ENCODE measurements around the gene KRTAP9-6.
"Not testable (repeated sequence)": the region's sequence is repeated elsewhere in the genome, so short reads cannot be mapped to it uniquely, and the experiment has no call there.

KRTAP9-6 gene

DNA sequence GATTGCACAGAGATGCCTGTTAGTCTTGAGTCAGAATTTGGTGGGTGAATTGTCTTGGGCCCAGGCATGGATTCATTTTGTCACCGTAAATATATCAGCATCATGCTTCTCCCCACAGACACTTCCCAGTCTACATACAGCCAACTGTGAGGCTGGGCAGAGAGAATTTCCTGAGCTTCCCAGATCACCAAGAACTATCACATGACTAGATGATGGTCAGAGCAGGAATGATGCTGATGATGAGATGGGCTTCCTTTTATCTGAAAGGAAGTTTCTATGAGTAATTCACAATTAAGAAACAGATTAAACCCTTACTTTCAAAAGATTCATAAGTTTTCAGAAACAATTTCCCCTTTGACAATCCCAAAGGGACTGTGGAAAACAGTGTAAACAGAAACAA is 10.3 kb upstream of the KRTAP9-6 start:
- Histone ChIP-seq H3K9me3 (ENCODE audit: low read length) (no peaks in the 10 kb centered on the region), H3K4me3 (ENCODE audit: low read length) (no peak overlapping the region), H2AFZ (ENCODE audit: low read depth, low read length) (no peak overlapping the region), H3K36me3 (ENCODE audit: insufficient read depth, low read length) (no peaks in the 10 kb centered on the region), H3K27me3 (ENCODE audit: insufficient read depth, low read length) (no peaks in the 10 kb centered on the region), H3K4me1 (ENCODE audit: insufficient read depth, low read length) (no peaks in the 10 kb centered on the region)

DNA sequence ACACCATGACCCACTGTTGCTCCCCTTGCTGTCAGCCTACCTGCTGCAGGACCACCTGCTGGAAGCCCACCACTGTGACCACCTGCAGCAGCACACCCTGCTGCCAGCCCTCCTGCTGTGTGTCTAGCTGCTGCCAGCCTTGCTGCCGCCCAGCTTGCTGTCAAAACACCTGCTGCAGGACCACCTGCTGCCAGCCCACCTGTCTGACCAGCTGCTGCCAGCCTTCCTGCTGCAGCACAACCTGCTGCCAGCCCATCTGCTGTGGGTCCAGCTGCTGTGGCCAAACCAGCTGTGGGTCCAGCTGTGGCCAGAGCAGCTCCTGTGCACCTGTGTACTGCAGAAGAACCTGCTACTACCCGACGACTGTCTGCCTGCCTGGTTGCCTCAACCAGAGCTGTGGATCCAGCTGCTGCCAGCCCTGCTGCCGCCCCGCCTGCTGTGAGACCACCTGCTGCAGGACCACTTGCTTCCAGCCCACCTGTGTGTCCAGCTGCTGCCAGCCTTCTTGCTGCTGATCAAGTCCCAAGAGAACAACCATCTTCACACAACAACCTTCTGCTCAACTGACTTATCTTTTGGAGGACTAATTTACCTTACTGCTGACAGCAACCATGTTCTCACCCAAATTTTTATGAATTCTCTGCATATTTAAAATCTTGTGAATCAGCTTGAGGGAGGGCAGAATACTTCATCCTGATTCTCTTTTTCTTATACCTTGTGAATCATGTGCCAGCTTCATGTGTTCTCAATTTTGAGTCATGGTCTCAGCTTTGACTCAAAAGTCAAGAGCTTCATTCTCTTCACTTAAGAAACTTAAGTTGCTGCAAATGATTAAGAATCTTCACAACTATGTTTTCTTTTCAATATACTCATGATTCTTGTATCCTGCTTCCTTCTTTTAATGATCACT is 9.5 kb upstream of the KRTAP9-6 start, which contains the start of gene KRTAP9-9:
Gene KRTAP9-9 (plus strand): TSS at position 4 of the 910 bp plus-strand sequence.
- not testable (repeated sequence) for H2AFZ ChIP-seq (ENCODE audit: low read depth, low read length); H3K9me3 ChIP-seq (ENCODE audit: low read length); H3K36me3 ChIP-seq (ENCODE audit: insufficient read depth, low read length); H3K27me3 ChIP-seq (ENCODE audit: insufficient read depth, low read length); H3K4me3 ChIP-seq (ENCODE audit: low read length); H3K4me1 ChIP-seq (ENCODE audit: insufficient read depth, low read length)

DNA sequence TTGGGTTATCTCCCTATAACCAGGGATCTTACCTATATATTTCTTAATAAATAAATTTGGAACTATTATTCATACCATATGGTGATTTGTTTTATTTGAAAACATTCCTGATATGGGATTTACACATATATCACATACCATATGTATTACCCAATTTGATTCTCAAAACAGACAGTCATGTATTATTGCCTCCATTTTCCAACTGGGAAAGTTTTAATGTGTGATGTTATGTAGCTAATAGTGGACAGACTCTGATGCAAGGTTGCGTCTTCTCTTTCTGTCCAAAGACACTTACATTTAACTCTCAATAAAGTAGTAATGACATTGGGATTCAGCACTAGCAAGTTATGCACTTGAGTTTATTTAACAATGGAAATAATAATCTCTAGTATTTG is 8.9 kb upstream of the KRTAP9-6 start:
- H3K4me1 ChIP-seq (ENCODE audit: insufficient read depth, low read length): no peaks in the 10 kb centered on the region
- H3K9me3 ChIP-seq (ENCODE audit: low read length): no peaks in the 10 kb centered on the region
- no peak overlapping the region for H2AFZ ChIP-seq (ENCODE audit: low read depth, low read length)
- H3K36me3 ChIP-seq (ENCODE audit: insufficient read depth, low read length): no peaks in the 10 kb centered on the region
- no peaks in the 10 kb centered on the region for H3K27me3 ChIP-seq (ENCODE audit: insufficient read depth, low read length)
- H3K4me3 ChIP-seq (ENCODE audit: low read length): no peak overlapping the region

DNA sequence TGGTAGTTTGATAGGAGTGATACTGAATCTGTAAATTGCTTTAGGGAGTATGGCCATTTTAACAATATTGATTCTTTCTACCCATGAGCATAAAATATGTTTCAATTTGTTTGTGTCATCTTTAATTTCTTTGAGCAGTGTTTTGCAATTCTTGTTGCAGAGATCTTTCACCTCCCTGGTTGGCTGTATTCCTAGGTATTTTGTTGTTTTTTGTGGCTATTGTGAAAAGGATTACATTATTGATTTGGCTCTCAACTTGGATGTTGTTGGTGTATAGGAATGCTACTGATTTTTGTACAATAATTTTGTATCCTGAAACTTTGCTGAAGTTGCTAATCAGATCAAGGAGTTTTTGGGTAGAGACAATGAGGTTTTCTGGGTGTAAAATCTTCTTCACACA is 6.8 kb upstream of the KRTAP9-6 start:
- no peaks in the 10 kb centered on the region for H3K4me1 ChIP-seq (ENCODE audit: insufficient read depth, low read length)
- H3K9me3 ChIP-seq (ENCODE audit: low read length): no peaks in the 10 kb centered on the region
- H3K4me3 ChIP-seq (ENCODE audit: low read length): no peak overlapping the region
- H3K36me3 ChIP-seq (ENCODE audit: insufficient read depth, low read length): no peaks in the 10 kb centered on the region
- H3K27me3 ChIP-seq (ENCODE audit: insufficient read depth, low read length): no peaks in the 10 kb centered on the region
- no peak overlapping the region for H2AFZ ChIP-seq (ENCODE audit: low read depth, low read length)

DNA sequence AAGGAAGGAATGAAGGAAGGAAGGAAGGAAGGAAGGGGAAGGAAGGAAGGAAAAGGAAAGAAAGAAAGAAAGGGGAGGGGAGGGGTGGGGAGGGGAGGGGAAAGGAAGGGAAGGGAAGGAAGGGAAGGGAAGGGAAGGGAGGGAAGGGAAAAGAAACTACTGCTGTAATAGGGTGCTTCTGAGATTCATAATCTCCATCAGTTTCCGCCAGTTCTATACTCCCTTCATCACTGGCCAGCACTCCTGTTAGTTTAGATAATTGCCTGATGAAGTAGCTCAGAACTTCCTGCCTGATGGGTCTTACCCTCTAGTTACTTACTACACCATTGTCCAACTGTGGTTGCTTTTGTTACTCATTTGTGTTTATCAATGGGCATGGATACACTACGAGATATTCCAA is 2.0 kb upstream of the KRTAP9-6 start:
- Histone ChIP-seq H3K36me3 (ENCODE audit: insufficient read depth, low read length) (no peaks in the 10 kb centered on the region), H2AFZ (ENCODE audit: low read depth, low read length) (no peak overlapping the region), H3K4me3 (ENCODE audit: low read length) (no peak overlapping the region), H3K27me3 (ENCODE audit: insufficient read depth, low read length) (no peaks in the 10 kb centered on the region), H3K4me1 (ENCODE audit: insufficient read depth, low read length) (no peaks in the 10 kb centered on the region), H3K9me3 (ENCODE audit: low read length) (no peaks in the 10 kb centered on the region)

DNA sequence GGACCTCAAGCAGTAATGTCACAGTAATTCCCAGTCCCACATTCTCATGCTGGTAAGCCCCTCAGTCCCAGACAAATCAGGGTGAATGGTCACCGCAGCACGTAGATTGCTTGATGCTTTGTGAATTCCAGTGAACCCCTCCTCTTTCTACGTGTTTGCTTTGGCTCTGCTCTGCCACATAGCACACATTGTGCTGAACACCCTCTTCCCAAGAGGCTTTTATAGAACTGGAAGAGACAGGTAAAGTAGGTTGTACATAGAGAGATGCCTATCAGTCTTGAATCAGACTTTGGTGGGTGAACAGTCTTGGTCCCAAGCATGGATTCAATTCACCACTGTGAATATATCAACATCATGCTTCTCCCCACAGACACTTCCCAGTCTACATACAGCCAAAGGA is 579 bp upstream of the KRTAP9-6 start:
- no peak overlapping the region for H2AFZ ChIP-seq (ENCODE audit: low read depth, low read length)
- no peaks in the 10 kb centered on the region for H3K27me3 ChIP-seq (ENCODE audit: insufficient read depth, low read length)
- no peaks in the 10 kb centered on the region for H3K4me1 ChIP-seq (ENCODE audit: insufficient read depth, low read length)
- H3K36me3 ChIP-seq (ENCODE audit: insufficient read depth, low read length): no peaks in the 10 kb centered on the region
- H3K9me3 ChIP-seq (ENCODE audit: low read length): no peaks in the 10 kb centered on the region
- H3K4me3 ChIP-seq (ENCODE audit: low read length): no peak overlapping the region

DNA sequence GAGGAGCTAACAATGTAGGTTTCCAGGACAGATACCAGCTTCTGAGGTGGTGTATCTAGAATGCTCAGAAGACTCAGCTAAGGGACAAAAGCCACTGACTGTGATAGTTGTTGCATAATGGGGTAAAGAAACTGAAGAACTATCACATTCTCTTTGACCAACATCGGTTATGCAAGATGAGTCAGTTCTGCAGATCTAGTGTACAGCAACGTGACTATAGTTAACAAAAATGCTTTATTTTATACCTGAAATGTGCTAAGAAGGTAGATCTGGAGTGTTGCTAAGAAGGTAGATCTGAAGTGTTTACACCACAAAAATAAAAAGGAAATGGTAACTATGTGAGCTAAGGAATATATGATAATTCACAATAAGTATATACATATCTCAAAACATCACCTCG is 2.5 kb downstream of the KRTAP9-6 start:
- Histone ChIP-seq H2AFZ (ENCODE audit: low read depth, low read length) (no peak overlapping the region), H3K27me3 (ENCODE audit: insufficient read depth, low read length) (no peaks in the 10 kb centered on the region), H3K4me3 (ENCODE audit: low read length) (no peak overlapping the region), H3K9me3 (ENCODE audit: low read length) (no peaks in the 10 kb centered on the region), H3K4me1 (ENCODE audit: insufficient read depth, low read length) (no peaks in the 10 kb centered on the region), H3K36me3 (ENCODE audit: insufficient read depth, low read length) (no peaks in the 10 kb centered on the region)

DNA sequence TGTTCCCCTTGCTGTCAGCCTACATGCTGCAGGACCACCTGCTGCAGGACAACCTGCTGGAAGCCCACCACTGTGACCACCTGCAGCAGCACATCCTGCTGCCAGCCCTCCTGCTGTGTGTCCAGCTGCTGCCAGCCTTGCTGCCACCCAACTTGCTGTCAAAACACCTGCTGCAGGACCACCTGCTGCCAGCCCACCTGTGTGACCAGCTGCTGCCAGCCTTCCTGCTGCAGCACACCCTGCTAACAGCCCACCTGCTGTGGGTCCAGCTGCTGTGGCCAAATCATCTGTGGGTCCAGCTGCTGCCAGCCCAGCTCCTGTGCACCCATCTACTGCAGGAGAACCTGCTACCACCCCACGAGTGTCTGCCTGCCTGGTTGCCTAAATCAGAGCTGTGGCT is 6.1 kb downstream of the KRTAP9-6 start:
- H3K36me3 ChIP-seq (ENCODE audit: insufficient read depth, low read length); H3K27me3 ChIP-seq (ENCODE audit: insufficient read depth, low read length); H3K9me3 ChIP-seq (ENCODE audit: low read length); H2AFZ ChIP-seq (ENCODE audit: low read depth, low read length); H3K4me3 ChIP-seq (ENCODE audit: low read length); H3K4me1 ChIP-seq (ENCODE audit: insufficient read depth, low read length): not testable (repeated sequence)

DNA sequence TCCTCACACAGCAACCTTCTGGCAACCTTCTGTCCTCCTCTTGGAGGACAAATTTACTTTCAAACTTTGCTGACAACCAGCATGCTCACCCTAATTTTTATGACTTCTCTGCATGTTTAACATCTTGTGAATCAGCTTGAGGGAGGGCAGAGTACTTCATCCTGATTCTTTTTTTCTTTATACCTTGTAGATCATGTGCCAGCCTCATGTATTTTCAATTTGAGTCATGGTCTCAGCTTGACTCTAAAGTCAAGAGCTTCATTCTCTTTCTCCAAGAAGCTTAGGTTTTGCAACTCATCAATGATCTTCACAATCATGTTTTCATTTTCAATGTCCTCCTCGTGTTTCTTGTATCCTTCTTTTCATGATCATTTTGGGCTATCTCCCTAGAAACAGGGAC is 6.7 kb downstream of the KRTAP9-6 start:
- Histone ChIP-seq H3K9me3 (ENCODE audit: low read length) (no peaks in the 10 kb centered on the region), H3K36me3 (ENCODE audit: insufficient read depth, low read length) (no peaks in the 10 kb centered on the region), H3K27me3 (ENCODE audit: insufficient read depth, low read length) (no peaks in the 10 kb centered on the region), H3K4me3 (ENCODE audit: low read length) (no peak overlapping the region), H2AFZ (ENCODE audit: low read depth, low read length) (no peak overlapping the region), H3K4me1 (ENCODE audit: insufficient read depth, low read length) (no peaks in the 10 kb centered on the region)

DNA sequence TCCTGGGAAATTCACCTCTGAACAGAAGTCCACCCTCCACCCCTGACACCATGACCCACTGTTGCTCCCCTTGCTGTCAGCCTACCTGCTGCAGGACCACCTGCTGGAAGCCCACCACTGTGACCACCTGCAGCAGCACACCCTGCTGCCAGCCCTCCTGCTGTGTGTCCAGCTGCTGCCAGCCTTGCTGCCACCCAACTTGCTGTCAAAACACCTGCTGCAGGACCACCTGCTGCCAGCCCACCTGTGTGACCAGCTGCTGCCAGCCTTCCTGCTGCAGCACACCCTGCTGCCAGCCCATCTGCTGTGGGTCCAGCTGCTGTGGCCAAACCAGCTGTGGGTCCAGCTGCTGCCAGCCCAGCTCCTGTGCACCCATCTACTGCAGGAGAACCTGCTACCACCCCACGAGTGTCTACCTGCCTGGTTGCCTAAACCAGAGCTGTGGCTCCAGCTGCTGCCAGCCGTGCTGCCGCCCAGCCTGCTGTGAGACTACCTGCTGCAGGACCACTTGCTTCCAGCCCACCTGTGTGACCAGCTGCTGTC is 10.5 kb downstream of the KRTAP9-6 start, which contains the start of gene KRTAP9-7:
Gene KRTAP9-7 (plus strand): TSS at position 51 of the 543 bp plus-strand sequence. CDS start 0 bp downstream, at position 51.
- not testable (repeated sequence) for H3K4me1 ChIP-seq (ENCODE audit: insufficient read depth, low read length); H2AFZ ChIP-seq (ENCODE audit: low read depth, low read length); H3K27me3 ChIP-seq (ENCODE audit: insufficient read depth, low read length); H3K9me3 ChIP-seq (ENCODE audit: low read length); H3K4me3 ChIP-seq (ENCODE audit: low read length); H3K36me3 ChIP-seq (ENCODE audit: insufficient read depth, low read length)

DNA sequence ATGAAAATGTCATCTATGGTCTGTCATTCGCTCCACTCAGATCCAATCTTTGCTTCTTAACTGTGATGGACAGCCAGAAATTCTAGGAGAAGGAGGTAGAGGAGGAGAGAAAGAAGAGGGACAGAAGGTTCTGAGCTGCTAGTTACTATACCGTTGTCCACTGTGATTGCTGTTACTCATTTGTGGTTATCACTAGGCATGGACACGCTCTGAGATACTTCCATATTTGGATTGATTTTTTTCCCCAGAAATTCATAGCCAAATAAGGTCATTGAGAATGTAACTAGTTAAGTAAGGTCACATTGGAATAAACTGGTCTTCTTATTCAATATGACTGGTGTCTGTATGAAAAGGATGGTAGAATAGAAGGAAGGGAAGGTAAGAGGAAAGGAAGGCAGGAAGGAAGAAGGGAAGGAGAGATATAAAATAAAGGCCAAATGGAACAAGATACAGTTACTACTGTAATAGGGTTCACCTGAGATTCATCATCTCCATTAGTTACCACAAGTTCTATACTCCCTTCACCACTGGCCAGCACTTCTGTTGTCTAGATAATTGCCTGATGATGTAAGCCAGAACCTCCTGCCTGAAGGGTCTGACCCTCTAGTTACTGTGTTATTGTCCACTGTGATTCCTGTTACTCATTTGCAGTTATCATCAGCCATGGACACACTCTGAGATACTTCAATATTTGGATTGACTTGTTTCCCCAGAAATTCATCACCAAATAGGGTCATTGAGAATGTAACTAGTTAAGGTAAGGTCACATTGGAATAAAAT is 13.2 kb downstream of the KRTAP9-6 start:
- Histone ChIP-seq H3K4me1 (ENCODE audit: insufficient read depth, low read length) (no peaks in the 10 kb centered on the region), H2AFZ (ENCODE audit: low read depth, low read length) (no peak overlapping the region), H3K27me3 (ENCODE audit: insufficient read depth, low read length) (no peaks in the 10 kb centered on the region), H3K9me3 (ENCODE audit: low read length) (no peaks in the 10 kb centered on the region), H3K36me3 (ENCODE audit: insufficient read depth, low read length) (no peaks in the 10 kb centered on the region), H3K4me3 (ENCODE audit: low read length) (no peak overlapping the region)

DNA sequence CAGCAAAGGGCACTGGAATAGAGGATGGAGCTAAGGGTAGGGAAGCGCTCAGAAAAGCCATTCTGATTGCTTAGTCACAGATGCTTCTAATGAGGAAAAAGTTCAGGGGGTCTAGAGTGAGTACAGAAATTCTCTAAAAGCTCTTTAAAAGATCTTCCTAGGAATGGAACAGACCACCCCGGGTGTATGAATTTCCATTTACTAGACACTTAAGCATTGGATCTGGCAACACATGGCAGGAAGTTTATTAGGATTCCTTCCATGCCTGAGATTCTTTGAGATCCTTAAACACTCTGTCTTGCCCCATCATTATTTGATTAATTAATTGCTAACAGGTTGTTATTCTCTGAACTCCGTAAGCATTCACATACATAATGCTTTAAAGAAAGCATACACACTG is 18.9 kb downstream of the KRTAP9-6 start:
- Histone ChIP-seq H2AFZ (ENCODE audit: low read depth, low read length) (no peak overlapping the region), H3K4me3 (ENCODE audit: low read length) (no peak overlapping the region), H3K9me3 (ENCODE audit: low read length) (no peaks in the 10 kb centered on the region), H3K36me3 (ENCODE audit: insufficient read depth, low read length) (no peaks in the 10 kb centered on the region), H3K27me3 (ENCODE audit: insufficient read depth, low read length) (no peaks in the 10 kb centered on the region), H3K4me1 (ENCODE audit: insufficient read depth, low read length) (no peaks in the 10 kb centered on the region)

DNA sequence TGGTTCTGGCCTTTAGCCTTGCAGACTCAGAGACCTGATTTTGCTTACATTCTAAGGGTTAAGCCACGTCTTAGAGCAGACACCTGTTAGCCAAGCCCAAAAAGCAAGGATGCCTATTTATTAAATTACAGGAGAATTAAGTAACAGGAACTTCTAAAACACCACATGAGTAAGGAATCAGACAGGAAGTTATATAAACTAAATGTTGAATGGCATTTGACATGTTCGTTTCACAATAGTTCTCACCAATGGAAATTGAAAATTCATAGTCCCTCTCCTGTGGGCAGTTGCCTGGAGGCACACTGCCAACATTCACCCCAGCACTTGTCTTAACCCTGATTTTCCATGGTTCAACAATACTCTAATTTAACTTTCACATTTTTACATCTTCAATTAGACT is 19.4 kb downstream of the KRTAP9-6 start:
- H3K4me3 ChIP-seq (ENCODE audit: low read length): no peak overlapping the region
- no peaks in the 10 kb centered on the region for H3K27me3 ChIP-seq (ENCODE audit: insufficient read depth, low read length)
- H2AFZ ChIP-seq (ENCODE audit: low read depth, low read length): no peak overlapping the region
- H3K36me3 ChIP-seq (ENCODE audit: insufficient read depth, low read length): no peaks in the 10 kb centered on the region
- H3K4me1 ChIP-seq (ENCODE audit: insufficient read depth, low read length): no peaks in the 10 kb centered on the region
- no peaks in the 10 kb centered on the region for H3K9me3 ChIP-seq (ENCODE audit: low read length)
